Neutrophil (primary cell): ENCODE measurements around the gene FBXL20.

Experiments
- H3K27ac ChIP-seq: fragments of 200-600 bp; sonication (generic); 2 replicates; pipeline ENCODE4 v1.5.1; 2016; ENCODE audit warnings: mild to moderate bottlenecking, moderate library complexity
- H3K27me3 ChIP-seq: fragments of 200-600 bp; sonication (generic); 2 replicates; pipeline ENCODE4 v1.6.0; 2016; ENCODE audit warnings: mild to moderate bottlenecking
- H3K36me3 ChIP-seq: fragments of 200-600 bp; sonication (generic); 2 replicates; pipeline ENCODE4 v1.5.1; 2017
- H3K4me1 ChIP-seq, 2 experiments: fragments of 200-600 bp in 1 of 2; sonication (generic) in 1 of 2; 1 replicate in 1 of 2; 2 replicates in 1 of 2; pipeline versions ENCODE4 v1.5.1 to v1.6.1; 2013 to 2016; ENCODE audit warnings: low read depth in 1 of 2, low read length in 1 of 2, mild to moderate bottlenecking in 1 of 2, moderate library complexity in 1 of 2; ENCODE audit not compliant: control insufficient read depth in 1 of 2, insufficient read depth in 1 of 2
- H3K4me3 ChIP-seq, 2 experiments: fragments of 200-600 bp in 1 of 2; sonication (generic) in 1 of 2; 1 replicate in 1 of 2; 2 replicates in 1 of 2; pipeline ENCODE4 v1.5.1; 2013 to 2016; ENCODE audit warnings: low read depth in 1 of 2, low read length in 1 of 2, mild to moderate bottlenecking in 1 of 2, moderate library complexity in 1 of 2
- H3K9me3 ChIP-seq: fragments of 200-600 bp; sonication (generic); 2 replicates; pipeline ENCODE4 v1.5.1; 2016
- CTCF ChIP-seq: fragments of 200-600 bp; sonication (generic); IDR thresholded peaks from 2 replicates; pipeline ENCODE4 v1.5.1; 2016; ENCODE audit warnings: antibody characterized with exemption

The FBXL20 gene

GRCh38 chr17:39208136-39208535 is 193.3 kb downstream of the FBXL20 start:
- peaks cover 4 to 9% of the 10 kb centered on the region in 2 experiments for H3K4me1 ChIP-seq
- no peaks in the 10 kb centered on the region for H3K9me3 ChIP-seq
- H3K4me3 ChIP-seq, result no peak overlapping the region
- H3K27me3 ChIP-seq, result peaks cover 52% of the 10 kb centered on the region
- no peak for TF ChIP-seq CTCF
- no peak overlapping the region for H3K27ac ChIP-seq
- peaks cover 22% of the 10 kb centered on the region for H3K36me3 ChIP-seq

- H3K4me1 ChIP-seq, result peaks cover 14 to 20% of the 10 kb centered on the region in 2 experiments
These were observed 196.3 kb downstream of the FBXL20 start for GRCh38 chr17:39205112-39205526.

GRCh38 chr17:39204245-39204644 is 197.2 kb downstream of the FBXL20 start:
- no peak for TF ChIP-seq CTCF
- Histone ChIP-seq H3K27me3 (peaks cover 15% of the 10 kb centered on the region), H3K4me1 (peaks cover 17 to 18% of the 10 kb centered on the region in 2 experiments), H3K4me3 (no peak overlapping the region), H3K9me3 (no peaks in the 10 kb centered on the region), H3K36me3 (peaks cover 39% of the 10 kb centered on the region), H3K27ac (no peak overlapping the region)

More at GRCh38 chr17:39205112-39205526, 196.3 kb downstream of the FBXL20 start:
- H3K27me3 ChIP-seq, result peaks cover 24% of the 10 kb centered on the region
- peaks cover 39% of the 10 kb centered on the region for H3K36me3 ChIP-seq
- no peaks in the 10 kb centered on the region for H3K9me3 ChIP-seq
- no peak overlapping the region for H3K27ac ChIP-seq
- no peak overlapping the region for H3K4me3 ChIP-seq
- no peak for TF ChIP-seq CTCF
